ENCODE measurements around the gene RABGAP1L.

DNA sequence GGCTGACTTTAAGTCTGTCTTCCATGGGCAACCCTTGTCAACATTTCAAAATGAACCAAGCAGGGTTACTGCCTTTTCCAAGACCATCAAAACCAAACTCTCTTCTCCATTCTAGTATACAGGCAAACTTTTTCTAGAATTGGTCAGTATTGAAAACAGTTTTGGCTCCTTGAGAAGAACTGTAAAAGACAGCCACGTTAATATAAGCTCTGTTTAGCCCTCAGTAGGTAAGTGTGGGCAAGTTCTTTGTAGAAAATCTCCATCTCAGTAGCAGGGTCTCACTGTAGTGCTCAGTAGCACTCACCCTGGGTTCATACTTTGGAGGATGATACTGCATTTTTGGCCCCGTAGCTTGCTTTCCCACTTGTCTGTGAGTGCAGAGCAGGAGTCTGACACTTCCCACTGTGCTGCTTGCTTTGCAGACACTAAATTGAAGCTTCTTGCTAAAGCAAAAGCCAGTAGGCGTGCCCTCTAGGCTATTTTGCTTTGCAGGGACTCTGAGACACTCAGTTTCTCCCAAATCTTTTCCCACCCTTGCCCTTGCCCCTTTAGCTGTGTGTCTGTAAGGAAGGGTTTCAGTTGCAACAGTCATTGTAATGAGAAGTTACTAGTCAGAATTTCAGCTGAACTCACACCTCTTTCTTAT is 806.2 kb downstream of the RABGAP1L start:
- TF ChIP-seq, protein P1, sequence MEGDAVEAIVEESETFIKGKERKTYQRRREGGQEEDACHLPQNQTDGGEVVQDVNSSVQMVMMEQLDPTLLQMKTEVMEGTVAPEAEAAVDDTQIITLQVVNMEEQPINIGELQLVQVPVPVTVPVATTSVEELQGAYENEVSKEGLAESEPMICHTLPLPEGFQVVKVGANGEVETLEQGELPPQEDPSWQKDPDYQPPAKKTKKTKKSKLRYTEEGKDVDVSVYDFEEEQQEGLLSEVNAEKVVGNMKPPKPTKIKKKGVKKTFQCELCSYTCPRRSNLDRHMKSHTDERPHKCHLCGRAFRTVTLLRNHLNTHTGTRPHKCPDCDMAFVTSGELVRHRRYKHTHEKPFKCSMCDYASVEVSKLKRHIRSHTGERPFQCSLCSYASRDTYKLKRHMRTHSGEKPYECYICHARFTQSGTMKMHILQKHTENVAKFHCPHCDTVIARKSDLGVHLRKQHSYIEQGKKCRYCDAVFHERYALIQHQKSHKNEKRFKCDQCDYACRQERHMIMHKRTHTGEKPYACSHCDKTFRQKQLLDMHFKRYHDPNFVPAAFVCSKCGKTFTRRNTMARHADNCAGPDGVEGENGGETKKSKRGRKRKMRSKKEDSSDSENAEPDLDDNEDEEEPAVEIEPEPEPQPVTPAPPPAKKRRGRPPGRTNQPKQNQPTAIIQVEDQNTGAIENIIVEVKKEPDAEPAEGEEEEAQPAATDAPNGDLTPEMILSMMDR (IDR thresholded peaks at IDR 0.05): no peak
- TF ChIP-seq POLR2A (IDR thresholded peaks at IDR 0.05) (no peak), EP300 (IDR thresholded peaks at IDR 0.05) (no peak)
